Stomach (tissue), 9 donors: ENCODE measurements around the gene PRKCB. TPM values are rescaled to one million over a fixed set of nuclear protein-coding genes. Genes with fewer than 3 reads are reported as not detected.
A peak's percentile ranks its signal among the peaks of the same experiment; 100 is the strongest.

Source experiments
- DNase-seq, 2 donors: peaks; one replicate each; pipeline versions ENCODE4 v3.0.0 to v3.0.0-alpha.2; 2013 to 2019
- H3K27ac ChIP-seq, 5 donors: fragments of 200-600 bp in 4 of 5; sonication (generic) in 4 of 5; one replicate each; pipeline ENCODE4 v1.5.1; 2013 to 2019; ENCODE audit warnings: mild to moderate bottlenecking in 1 of 5, moderate library complexity in 1 of 5
- H3K27me3 ChIP-seq, 3 donors: fragments of 200-600 bp; sonication (generic); one replicate each; pipeline ENCODE4 v1.5.1; 2017 to 2019; ENCODE audit warnings: mixed run types in 1 of 3
- H3K36me3 ChIP-seq, 4 donors: fragments of 200-600 bp; sonication (generic); 1 replicate in 3 of 4; 2 replicates in 1 of 4; pipeline ENCODE4 v1.5.1; 2016 to 2019
- H3K4me1 ChIP-seq, 4 donors: fragments of 200-600 bp; sonication (generic); one replicate each; pipeline ENCODE4 v1.5.1; 2016 to 2019
- H3K4me3 ChIP-seq, 4 donors: fragments of 200-600 bp; sonication (generic) in 3 of 4; one replicate each; pipeline ENCODE4 v1.5.1; 2016 to 2019; ENCODE audit warnings: mild to moderate bottlenecking in 1 of 4
- H3K9me3 ChIP-seq, 4 donors: fragments of 200-600 bp; sonication (generic); one replicate each; pipeline ENCODE4 v1.5.1; 2016 to 2019
- EP300 ChIP-seq: sonication (generic); formaldehyde crosslinking; IDR thresholded peaks from one replicate; pipeline ENCODE4 v1.6.1; 2017; ENCODE audit warnings: antibody characterized with exemption
- POLR2A ChIP-seq, 4 donors: fragments of 450-650 bp; IDR thresholded peaks; one replicate each; pipeline ENCODE4 v1.6.1; 2016; ENCODE audit warnings: antibody characterized with exemption in 4 of 4, control low read depth in 2 of 4, mild to moderate bottlenecking in 1 of 4, moderate library complexity in 1 of 4
- POLR2AphosphoS5 ChIP-seq, 3 donors: sonication (generic); formaldehyde crosslinking; IDR thresholded peaks; one replicate each; pipeline ENCODE4 v1.6.1; 2016; ENCODE audit warnings: antibody characterized with exemption in 3 of 3
- WGBS, 5 donors: extraction: QIAGEN DNeasy Blood & Tissue Kit in 3 of 5; methylation state at CpG; one replicate each; pipeline versions ENCODE4 v1.1.5 to v1.1.7; 2013 to 2018; 5-methylcytosine and 5-hydroxymethylcytosine counted together
- intact Hi-C: fragments of 100-400 bp; cut with DNase I; formaldehyde crosslinking; loops from one replicate; pipeline ENCODE4 v1.15.1; 2023; ENCODE audit warnings: low total_unique reads
- polyA plus RNA-seq, 3 donors: library from polyadenylated mRNA; stranded (reverse); fragments of 200-250 nt; gene quantifications; one replicate each; pipeline ENCODE4 v1.2.3, GENCODE V29; 2013
- total RNA-seq, 5 donors: library from RNA; depleted of rRNA; stranded (reverse); fragments of >200 nt; gene quantifications; one replicate each; pipeline versions ENCODE4 v1.1.0 to v1.2.3, GENCODE V29; 2014 to 2016
- TF ChIP-seq, protein P1 (sequence below), 7 experiments: fragments of 450-650 bp in 4 of 7; fragments of 200-600 bp in 3 of 7; sonication (generic) in 3 of 7; IDR thresholded peaks; one replicate each; pipeline ENCODE4 v1.5.1; 2016 to 2019; ENCODE audit warnings: antibody characterized with exemption in 7 of 7, control low read depth in 2 of 7, mild to moderate bottlenecking in 1 of 7
- donor health status: healthy with polysubstance abuse.
- donor health status: Bipolar disorder and iron deficiency.
- donor health status: healthy.

Gene PRKCB
- total and polyA plus RNA-seq, 8 donors = 1.1 to 49.6 (median 14.7) TPM

GRCh38 chr16:23945243-23945642 lies 109.5 kb downstream of the PRKCB start:
- Histone ChIP-seq H3K27me3 (peaks cover 0 to 4% (median 3%) of the 10 kb centered on the region in 3 donors), H3K36me3 (no peaks in the 10 kb centered on the region), H3K4me1 (peaks cover 0 to 13% (median 8%) of the 10 kb centered on the region in 4 donors), H3K4me3 (no peak overlapping the region), H3K9me3 (no peaks in the 10 kb centered on the region), H3K27ac (no peak overlapping the region)
- TF ChIP-seq POLR2AphosphoS5 (IDR thresholded peaks at IDR 0.05) (no peak), POLR2A (IDR thresholded peaks at IDR 0.05) (no peak), EP300 (no peak)
- TF ChIP-seq, protein P1, sequence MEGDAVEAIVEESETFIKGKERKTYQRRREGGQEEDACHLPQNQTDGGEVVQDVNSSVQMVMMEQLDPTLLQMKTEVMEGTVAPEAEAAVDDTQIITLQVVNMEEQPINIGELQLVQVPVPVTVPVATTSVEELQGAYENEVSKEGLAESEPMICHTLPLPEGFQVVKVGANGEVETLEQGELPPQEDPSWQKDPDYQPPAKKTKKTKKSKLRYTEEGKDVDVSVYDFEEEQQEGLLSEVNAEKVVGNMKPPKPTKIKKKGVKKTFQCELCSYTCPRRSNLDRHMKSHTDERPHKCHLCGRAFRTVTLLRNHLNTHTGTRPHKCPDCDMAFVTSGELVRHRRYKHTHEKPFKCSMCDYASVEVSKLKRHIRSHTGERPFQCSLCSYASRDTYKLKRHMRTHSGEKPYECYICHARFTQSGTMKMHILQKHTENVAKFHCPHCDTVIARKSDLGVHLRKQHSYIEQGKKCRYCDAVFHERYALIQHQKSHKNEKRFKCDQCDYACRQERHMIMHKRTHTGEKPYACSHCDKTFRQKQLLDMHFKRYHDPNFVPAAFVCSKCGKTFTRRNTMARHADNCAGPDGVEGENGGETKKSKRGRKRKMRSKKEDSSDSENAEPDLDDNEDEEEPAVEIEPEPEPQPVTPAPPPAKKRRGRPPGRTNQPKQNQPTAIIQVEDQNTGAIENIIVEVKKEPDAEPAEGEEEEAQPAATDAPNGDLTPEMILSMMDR (IDR thresholded peaks at IDR 0.05) = no peak
- WGBS, 5 donors = 68 to 85% (median 78%) methylated on average over 4 of the region's 4 CpGs
- DNase-seq = no peak
- intact Hi-C loops = no loop called here

- Histone ChIP-seq H3K36me3 (no peaks in the 10 kb centered on the region), H3K9me3 (no peaks in the 10 kb centered on the region), H3K27ac (no peak overlapping the region), H3K4me1 (peaks cover 6 to 37% (median 21%) of the 10 kb centered on the region in 4 donors), H3K4me3 (no peak overlapping the region), H3K27me3 (peaks cover 0 to 10% (median 3%) of the 10 kb centered on the region in 3 donors)
- TF ChIP-seq, protein P1 (IDR thresholded peaks at IDR 0.05) = no peak
- TF ChIP-seq POLR2A (IDR thresholded peaks at IDR 0.05) = no peak
- no peak for TF ChIP-seq POLR2AphosphoS5 (IDR thresholded peaks at IDR 0.05)
- TF ChIP-seq EP300 = no peak
- DNase-seq = no peak
- WGBS, 5 donors = 86 to 92% (median 89%) methylated on average over 4 of the region's 4 CpGs
- intact Hi-C loops = no loop called here
These were observed 112.1 kb downstream of the PRKCB start for GRCh38 chr16:23947838-23948237.

GRCh38 chr16:23948949-23949411 lies 113.2 kb downstream of the PRKCB start:
- whole genome bisulfite sequencing, 5 donors = 20 to 42% (median 38%) methylated on average over 11 of the region's 11 CpGs
- H3K27ac ChIP-seq = peak overlapping the region in 1 of 5 donors; percentile 16
- TF ChIP-seq POLR2A (IDR thresholded peaks at IDR 0.05) (no peak), EP300 (no peak), POLR2AphosphoS5 (IDR thresholded peaks at IDR 0.05) (no peak)
- TF ChIP-seq, protein P1 (IDR thresholded peaks at IDR 0.05) = no peak
- no peaks in the 10 kb centered on the region for H3K9me3 ChIP-seq
- H3K4me1 ChIP-seq = peaks cover 6 to 41% (median 26%) of the 10 kb centered on the region in 4 donors
- H3K4me3 ChIP-seq = no peak overlapping the region
- intact Hi-C loops = no loop called here
- H3K36me3 ChIP-seq = no peaks in the 10 kb centered on the region
- peaks cover 0 to 10% (median 3%) of the 10 kb centered on the region in 3 donors for H3K27me3 ChIP-seq
- DNase-seq = peak in 1 of 2 donors; percentile 27

DNA sequence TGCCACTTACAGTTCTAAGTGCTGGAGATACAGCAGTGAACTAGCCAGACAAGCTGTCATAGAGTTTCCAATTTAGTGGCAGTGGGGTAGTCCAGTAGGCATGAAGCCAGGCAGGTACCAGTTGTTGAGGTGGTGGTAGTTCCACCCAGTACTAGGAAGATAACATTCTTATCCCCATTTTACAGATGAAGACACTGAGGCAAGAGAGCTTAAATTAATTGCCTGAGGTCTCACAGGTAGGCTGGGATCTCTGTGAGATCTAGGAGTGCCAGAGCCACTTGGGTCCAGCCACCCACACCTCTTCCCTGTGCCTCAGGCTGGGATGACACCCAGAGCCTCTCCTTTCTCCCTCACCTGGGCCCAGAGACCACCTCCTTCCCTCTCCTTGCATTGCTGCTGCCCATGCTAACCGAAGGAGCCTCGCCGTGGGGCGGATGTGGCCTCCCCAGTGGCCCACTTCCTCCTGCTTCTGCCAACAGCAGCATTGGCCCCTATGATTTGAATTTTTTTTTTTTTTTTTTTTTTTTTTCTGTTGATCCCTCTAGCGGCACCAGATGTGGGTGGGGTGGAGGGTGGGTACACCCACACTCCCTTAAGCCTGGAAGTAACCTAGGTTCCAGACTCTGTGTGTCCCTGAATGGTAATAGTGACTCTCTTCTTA lies 114.0 kb downstream of the PRKCB start:
- peaks cover 6 to 41% (median 26%) of the 10 kb centered on the region in 4 donors for H3K4me1 ChIP-seq
- H3K36me3 ChIP-seq = no peaks in the 10 kb centered on the region
- no peaks in the 10 kb centered on the region for H3K9me3 ChIP-seq
- no peak for TF ChIP-seq EP300
- TF ChIP-seq POLR2AphosphoS5 (IDR thresholded peaks at IDR 0.05) = no peak
- TF ChIP-seq, protein P1 (IDR thresholded peaks at IDR 0.05) = no peak
- intact Hi-C loops = no loop called here
- no peak overlapping the region for H3K4me3 ChIP-seq
- DNase-seq = peak; percentile 50 to 58
- peak overlapping the region in 3 of 5 donors; percentile 20 to 59 (median 56) for H3K27ac ChIP-seq
- 50 to 80% (median 66%) methylated on average over 5 of the region's 5 CpGs for WGBS, 5 donors
- H3K27me3 ChIP-seq = peaks cover 0 to 15% (median 3%) of the 10 kb centered on the region in 3 donors
